GM12872 (cell line): ENCODE results near the gene NFKBIA.

Experiments
- CTCF ChIP-seq: IDR thresholded peaks from 3 replicates; pipeline ENCODE4 v1.5.1; 2011; ENCODE audit warnings: low read depth, mild to moderate bottlenecking, low read length, moderate library complexity; ENCODE audit not compliant: insufficient read depth

NFKBIA gene

GRCh38 chr14:35393826-35394225 is 10.7 kb downstream of the NFKBIA start:
- TF ChIP-seq CTCF, result no peak

GRCh38 chr14:35392103-35392502 is 12.4 kb downstream of the NFKBIA start:
- TF ChIP-seq CTCF, result no peak

- no peak for TF ChIP-seq CTCF
These were observed 13.2 kb downstream of the NFKBIA start for GRCh38 chr14:35391388-35391710.

- TF ChIP-seq CTCF, result no peak
These were observed 13.8 kb downstream of the NFKBIA start for GRCh38 chr14:35390577-35391387.

- no peak for TF ChIP-seq CTCF
These were observed 15.3 kb downstream of the NFKBIA start for GRCh38 chr14:35389315-35389667.

- TF ChIP-seq CTCF, result no peak
These were observed 15.8 kb downstream of the NFKBIA start for GRCh38 chr14:35388656-35389314.

- no peak for TF ChIP-seq CTCF
These were observed 16.6 kb downstream of the NFKBIA start for GRCh38 chr14:35387713-35388579.
